SU-DHL-6 (cell line): ENCODE results near the gene SOX21.

Experiments
- H2AFZ ChIP-seq: fragments of 200-600 bp; sonication (generic); 2 replicates; pipeline ENCODE4 v1.6.1; 2014; ENCODE audit warnings: low read depth, mild to moderate bottlenecking, moderate library complexity, mixed read lengths, antibody characterized with exemption, low read length; ENCODE audit not compliant: severe bottlenecking
- H3F3A ChIP-seq: fragments of 200-600 bp; shearing (Covaris generic); 2 replicates; pipeline ENCODE4 v1.6.0; 2016; ENCODE audit warnings: antibody characterized with exemption, mild to moderate bottlenecking; ENCODE audit not compliant: insufficient read depth
- H3K27ac ChIP-seq: fragments of 200-600 bp; sonication (generic); 2 replicates; pipeline ENCODE4 v1.5.1; 2016; ENCODE audit warnings: low read depth, mild to moderate bottlenecking, low read length, moderate library complexity, mixed read lengths
- H3K27me3 ChIP-seq: fragments of 200-600 bp; sonication (generic), shearing (Covaris generic); 2 replicates; pipeline ENCODE4 v1.6.0; 2014; ENCODE audit warnings: mild to moderate bottlenecking, low read length
- H3K36me3 ChIP-seq: fragments of 200-600 bp; sonication (generic); 2 replicates; pipeline ENCODE4 v1.6.1; 2014; ENCODE audit warnings: mild to moderate bottlenecking, low read length, mixed read lengths
- H3K4me2 ChIP-seq: fragments of 300-600, 200-600 bp; shearing (Covaris generic), sonication (generic); 2 replicates; pipeline ENCODE4 v1.6.0; 2014; ENCODE audit warnings: low read length, low read depth, mild to moderate bottlenecking; ENCODE audit not compliant: poor library complexity, severe bottlenecking
- H3K4me3 ChIP-seq: fragments of 200-600 bp; sonication (generic); 2 replicates; pipeline ENCODE4 v1.5.1; 2014; ENCODE audit warnings: antibody characterized with exemption, low read length, mild to moderate bottlenecking, mixed read lengths; ENCODE audit not compliant: insufficient read depth, poor library complexity, severe bottlenecking
- H3K79me2 ChIP-seq: fragments of 200-600 bp; sonication (generic); 2 replicates; pipeline ENCODE4 v1.6.1; 2014; ENCODE audit warnings: mild to moderate bottlenecking, low read length, moderate library complexity; ENCODE audit not compliant: insufficient read depth
- H3K9ac ChIP-seq: fragments of 200-600 bp; sonication (generic); 2 replicates; pipeline ENCODE4 v1.7.0; 2014; ENCODE audit warnings: mild to moderate bottlenecking, low read length
- H3K9me2 ChIP-seq: fragments of 200-600 bp; sonication (generic); replicated peaks from 2 replicates; pipeline ENCODE4 v1.6.1; 2014; ENCODE audit warnings: low read length; ENCODE audit not compliant: insufficient read depth
- H3K9me3 ChIP-seq: fragments of 200-600 bp; sonication (generic); 2 replicates; pipeline ENCODE4 v1.6.1; 2014; ENCODE audit warnings: low read length, mixed read lengths; ENCODE audit not compliant: insufficient read depth
- H4K20me1 ChIP-seq: fragments of 200-600 bp; sonication (generic); 2 replicates; pipeline ENCODE4 v1.6.1; 2014; ENCODE audit warnings: low read depth, mild to moderate bottlenecking, antibody characterized with exemption, low read length, moderate library complexity, mixed read lengths
- CTCF ChIP-seq: fragments of 200-600 bp; sonication (generic); IDR thresholded peaks from one replicate; pipeline ENCODE4 v1.5.1; 2017; ENCODE audit warnings: antibody characterized with exemption, mild to moderate bottlenecking, low read length, moderate library complexity; ENCODE audit not compliant: insufficient read depth, poor library complexity, severe bottlenecking
- EZH2phosphoT487 ChIP-seq: fragments of 200-600 bp; sonication (generic), shearing (Covaris generic); conservative IDR thresholded peaks from 2 replicates; pipeline ENCODE4 v1.6.1; 2018; ENCODE audit warnings: mild to moderate bottlenecking, antibody characterized with exemption, low read length, moderate library complexity, mixed read lengths

SOX21 gene

GRCh38 chr13:94706101-94706842, 6.1 kb downstream of the SOX21 start:
- Histone ChIP-seq H3K9me3 (no peaks in the 10 kb centered on the region), H3K36me3 (no peaks in the 10 kb centered on the region), H3K79me2 (no peaks in the 10 kb centered on the region), H3K9ac (no peak overlapping the region), H3K27ac (no peak overlapping the region), H2AFZ (no peak overlapping the region), H3K27me3 (no peaks in the 10 kb centered on the region), H4K20me1 (no peaks in the 10 kb centered on the region), H3K4me3 (no peak overlapping the region), H3F3A (no peaks in the 10 kb centered on the region), H3K4me2 (no peak overlapping the region), H3K9me2 (no peaks in the 10 kb centered on the region)
- TF ChIP-seq CTCF (no peak), EZH2phosphoT487 (no peak)

- Histone ChIP-seq H3K9ac (no peak overlapping the region), H3F3A (no peaks in the 10 kb centered on the region), H3K9me2 (no peaks in the 10 kb centered on the region), H3K4me2 (no peak overlapping the region), H2AFZ (no peak overlapping the region), H3K27ac (no peak overlapping the region), H4K20me1 (no peaks in the 10 kb centered on the region), H3K9me3 (no peaks in the 10 kb centered on the region), H3K36me3 (no peaks in the 10 kb centered on the region), H3K4me3 (no peak overlapping the region), H3K27me3 (no peaks in the 10 kb centered on the region), H3K79me2 (no peaks in the 10 kb centered on the region)
- TF ChIP-seq EZH2phosphoT487 (no peak), CTCF (no peak)
These were observed 7.0 kb downstream of the SOX21 start for GRCh38 chr13:94705081-94706030.

- Histone ChIP-seq H3K79me2 (no peaks in the 10 kb centered on the region), H3K9me2 (no peaks in the 10 kb centered on the region), H3K36me3 (no peaks in the 10 kb centered on the region), H3K27ac (no peak overlapping the region), H3K4me3 (no peak overlapping the region), H4K20me1 (no peaks in the 10 kb centered on the region), H3K27me3 (no peaks in the 10 kb centered on the region), H3F3A (no peaks in the 10 kb centered on the region), H3K9me3 (no peaks in the 10 kb centered on the region), H3K4me2 (no peak overlapping the region), H3K9ac (no peak overlapping the region), H2AFZ (no peak overlapping the region)
- no peak for TF ChIP-seq EZH2phosphoT487
- no peak for TF ChIP-seq CTCF
These were observed 7.8 kb downstream of the SOX21 start for GRCh38 chr13:94704377-94705080.
